ENCODE measurements around the gene EIF4ENIF1. TPM values are rescaled to one million over a fixed set of nuclear protein-coding genes. Genes with fewer than 3 reads are reported as not detected.

EIF4ENIF1 gene
- polyA plus RNA-seq, 1 of the 3 experiments (the other 2 are of a cell fraction) = 18.4 TPM

GRCh38 chr22:31465307-31465706 lies 24.3 kb downstream of the EIF4ENIF1 start:
- Histone ChIP-seq H3K36me3 (replicated peaks in 1 of 2; ENCODE audit: control insufficient read depth in 1 of 2, insufficient read depth in 2 of 2, low read length in 1 of 2) (peaks cover 47 to 48% of the 10 kb centered on the region in 2 experiments), H3K79me2 (ENCODE audit: insufficient read depth) (peaks cover 27% of the 10 kb centered on the region), H3K4me2 (no peak overlapping the region), H4K20me1 (ENCODE audit: insufficient read depth) (peaks cover 4% of the 10 kb centered on the region; the same call in 1 of the 2 replicates), H3K27ac (ENCODE audit: low read depth in 2 of 2, low read length in 1 of 2) (no peak overlapping the region), H3K9me3 (no peaks in the 10 kb centered on the region), H3K9ac (no peak overlapping the region), H3K27me3 (ENCODE audit: insufficient read depth) (no peaks in the 10 kb centered on the region), H3F3A (replicated peaks; ENCODE audit: insufficient read depth) (peaks cover 5% of the 10 kb centered on the region), H3K4me1 (ENCODE audit: control insufficient read depth in 1 of 2, insufficient read depth in 2 of 2, low read depth in 1 of 2, low read length in 1 of 2) (no peaks in the 10 kb centered on the region), H3K4me3 (ENCODE audit: low read depth in 2 of 2, low read length in 1 of 2) (no peak overlapping the region), H2AFZ (ENCODE audit: low read depth) (no peak overlapping the region), H3K9me2 (no peaks in the 10 kb centered on the region)
- no peak for TF ChIP-seq SIN3A (IDR thresholded peaks at IDR 0.05; ENCODE audit: borderline replicate concordance, low read depth, low read length)
- TF ChIP-seq RFX5 (IDR thresholded peaks at IDR 0.05; ENCODE audit: low read length) = no peak
- no peak for DNase-seq
- 90% methylated on average over 2 of the region's 2 CpGs for WGBS (ENCODE audit: low lambda C conversion rate)
- POLR2A ChIA-PET = no interaction called here
- CTCF ChIA-PET = interaction anchor here (4.3 kb wide), 1 partner anchor 14 kb away, joined by 20 read pairs; no protein-coding TSS in a partner anchor

GRCh38 chr22:31461699-31462098 lies 27.9 kb downstream of the EIF4ENIF1 start:
- H3K27ac ChIP-seq (ENCODE audit: low read depth in 2 of 2, low read length in 1 of 2) = no peak overlapping the region
- H3K79me2 ChIP-seq (ENCODE audit: insufficient read depth) = peaks cover 27% of the 10 kb centered on the region
- H2AFZ ChIP-seq (ENCODE audit: low read depth) = no peak overlapping the region
- no peaks in the 10 kb centered on the region for H3K4me1 ChIP-seq (ENCODE audit: control insufficient read depth in 1 of 2, insufficient read depth in 2 of 2, low read depth in 1 of 2, low read length in 1 of 2)
- no peaks in the 10 kb centered on the region for H3K9me2 ChIP-seq
- H3K4me3 ChIP-seq (ENCODE audit: low read depth in 2 of 2, low read length in 1 of 2) = no peak overlapping the region
- WGBS (ENCODE audit: low lambda C conversion rate) = 94% methylated on average over 3 of the region's 3 CpGs
- TF ChIP-seq ELF1 (IDR thresholded peaks at IDR 0.05) (no peak), FOXM1 (IDR thresholded peaks at IDR 0.05; ENCODE audit: low read depth) (no peak), EZH2phosphoT487 (IDR thresholded peaks at IDR 0.05; ENCODE audit: borderline replicate concordance, low read depth) (no peak), RCOR1 (IDR thresholded peaks at IDR 0.05; ENCODE audit: low read length) (no peak), RXRA (IDR thresholded peaks at IDR 0.05; ENCODE audit: borderline replicate concordance, low read depth) (no peak), NFIC (IDR thresholded peaks at IDR 0.05; ENCODE audit: borderline replicate concordance) (no peak), YY1 (IDR thresholded peaks at IDR 0.05; ENCODE audit: low read depth) (no peak), TCF12 (IDR thresholded peaks at IDR 0.05) (no peak), RAD21 (IDR thresholded peaks at IDR 0.05; ENCODE audit: low read length) (no peak), FOSL2 (IDR thresholded peaks at IDR 0.05; ENCODE audit: borderline replicate concordance, low read depth) (no peak), REST (IDR thresholded peaks at IDR 0.05; ENCODE audit: low read depth, low read length) (no peak), CTCF (IDR thresholded peaks at IDR 0.05) (no peak), RFX5 (IDR thresholded peaks at IDR 0.05; ENCODE audit: low read length) (no peak), MAX (IDR thresholded peaks at IDR 0.05; ENCODE audit: low read depth) (no peak), TAF1 (IDR thresholded peaks at IDR 0.05; ENCODE audit: borderline replicate concordance, low read depth, low read length) (no peak), MXI1 (IDR thresholded peaks at IDR 0.05; ENCODE audit: low read depth, low read length) (no peak), USF1 (IDR thresholded peaks at IDR 0.05; ENCODE audit: borderline replicate concordance, low read depth) (no peak), MEF2A (IDR thresholded peaks at IDR 0.05; ENCODE audit: borderline replicate concordance, low read depth) (no peak)
- H3K27me3 ChIP-seq (ENCODE audit: insufficient read depth) = no peaks in the 10 kb centered on the region
- H4K20me1 ChIP-seq (ENCODE audit: insufficient read depth) = peaks cover 4% of the 10 kb centered on the region; the same call in 1 of the 2 replicates
- no peak for DNase-seq
- no peaks in the 10 kb centered on the region for H3K9me3 ChIP-seq
- no peaks in the 10 kb centered on the region for H3F3A ChIP-seq (replicated peaks; ENCODE audit: insufficient read depth)
- peaks cover 58 to 70% of the 10 kb centered on the region in 2 experiments for H3K36me3 ChIP-seq (replicated peaks in 1 of 2; ENCODE audit: control insufficient read depth in 1 of 2, insufficient read depth in 2 of 2, low read length in 1 of 2)
- ChIA-PET CTCF (no interaction called here), POLR2A (no interaction called here)
- no peak overlapping the region for H3K4me2 ChIP-seq
- H3K9ac ChIP-seq = no peak overlapping the region

All from SK-N-SH (cell line).